ENCODE measurements around the gene RAB9A.
"Not testable (repeated sequence)": the region's sequence is repeated elsewhere in the genome, so short reads cannot be mapped to it uniquely, and the experiment has no call there.

RAB9A gene

GRCh38 chrX:13670197-13670596 lies 18.7 kb upstream of the RAB9A start:
- no peak for DNase-seq

- no peak for DNase-seq
These were observed 15.9 kb upstream of the RAB9A start for GRCh38 chrX:13673016-13673415.

GRCh38 chrX:13676885-13677284 lies 12.0 kb upstream of the RAB9A start:
- no peak for DNase-seq

- DNase-seq: not testable (repeated sequence)
These were observed 9.2 kb upstream of the RAB9A start for GRCh38 chrX:13679700-13680099.

- no peak for DNase-seq
These were observed 7.3 kb upstream of the RAB9A start for GRCh38 chrX:13681595-13681994.

DNA sequence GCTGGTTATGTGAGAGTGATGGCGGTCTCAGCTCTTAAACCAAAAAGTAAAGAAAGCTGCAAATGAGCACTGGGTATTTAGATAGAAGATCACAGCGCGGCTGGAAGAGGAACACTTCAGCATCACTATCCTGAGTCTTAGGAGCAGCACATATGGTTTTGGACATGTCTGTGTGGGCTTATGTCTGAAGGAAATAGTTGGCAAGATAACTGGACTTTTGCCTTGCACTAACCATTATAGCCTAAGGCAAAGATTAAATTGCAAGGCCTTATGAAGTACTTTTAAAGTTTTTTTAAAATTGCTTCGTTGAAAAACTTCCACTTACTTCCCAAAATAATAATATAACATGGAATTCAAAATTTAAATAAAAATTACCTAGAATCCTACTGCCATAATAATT lies 4.6 kb upstream of the RAB9A start:
- no peak for DNase-seq

DNA sequence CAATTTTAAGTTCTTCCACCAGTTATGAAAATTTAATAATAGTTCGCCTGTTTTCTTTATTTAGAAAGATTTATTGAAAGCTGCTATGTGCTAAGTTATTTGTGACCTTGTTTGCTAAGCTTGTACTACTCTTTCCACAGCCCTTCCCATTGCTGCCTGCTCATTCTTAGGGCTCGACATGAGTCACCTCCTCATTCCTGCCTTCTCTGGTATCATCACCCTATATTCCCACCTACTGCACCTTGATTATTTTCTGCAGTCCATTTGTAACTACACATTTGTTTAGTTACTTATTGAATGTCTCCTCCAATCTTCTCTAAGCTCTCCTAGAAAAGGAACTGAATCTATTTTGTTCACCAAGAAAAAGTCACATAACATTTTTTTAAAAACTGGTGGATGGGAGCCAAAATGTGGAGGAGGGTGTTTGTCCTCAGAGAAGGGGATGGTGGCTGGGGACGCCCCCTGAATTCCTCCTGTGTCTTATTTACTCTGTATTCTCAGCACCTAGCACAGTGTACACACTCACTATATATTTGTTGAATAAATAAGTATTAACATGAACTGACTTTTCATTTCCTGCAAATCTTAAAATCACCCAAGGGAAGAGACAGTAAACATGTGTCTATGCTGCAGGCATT lies 3.7 kb upstream of the RAB9A start:
- peak; percentile 55 for DNase-seq

DNA sequence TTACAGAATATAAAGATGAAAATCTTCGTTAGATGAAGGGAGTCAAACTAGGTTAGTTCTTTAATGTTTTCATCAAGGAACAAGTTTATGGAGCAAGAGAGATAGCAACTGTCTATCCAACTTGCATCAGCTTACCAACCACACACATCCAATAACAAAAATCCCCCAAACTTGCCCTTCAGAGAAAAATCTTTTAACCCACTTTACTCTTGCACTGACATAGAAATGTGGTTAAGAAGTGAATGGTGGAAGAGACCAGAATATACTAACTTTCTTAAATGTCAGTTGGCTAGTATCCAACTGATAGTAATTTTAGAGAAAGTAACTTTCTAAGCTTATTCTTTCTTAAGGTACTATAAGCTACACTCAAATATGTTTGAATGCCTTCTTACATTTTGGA lies 1.7 kb upstream of the RAB9A start:
- DNase-seq: no peak

DNA sequence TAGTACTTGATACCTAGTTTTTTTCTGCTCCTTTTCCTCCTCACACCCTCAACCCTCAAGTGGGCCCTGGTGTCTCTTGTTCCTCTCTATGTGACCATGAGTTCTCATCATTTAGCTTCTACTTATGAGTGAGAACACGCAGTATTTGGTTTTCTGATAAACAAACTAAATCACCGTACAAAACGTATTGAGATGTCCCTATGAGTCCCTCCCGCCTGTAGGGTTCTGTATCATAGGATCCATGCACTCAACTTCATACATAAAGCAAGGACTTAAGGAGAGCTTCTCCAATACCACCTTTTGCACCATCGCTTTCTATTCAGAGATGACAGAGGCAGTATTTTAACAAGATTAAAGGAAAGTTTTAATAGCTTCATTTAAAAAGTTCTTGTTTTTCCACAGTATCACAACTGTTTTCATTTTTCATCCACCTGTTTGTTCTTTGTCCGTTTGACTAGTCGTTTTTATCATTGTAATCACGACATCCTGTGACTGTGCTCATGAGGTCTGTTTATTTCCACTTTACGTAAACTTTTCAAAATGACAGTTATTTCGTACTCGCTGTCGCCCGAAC lies 457 bp upstream of the RAB9A start:
- no peak for DNase-seq

- DNase-seq: no peak
These were observed 848 bp downstream of the RAB9A start for GRCh38 chrX:13689741-13690211.

- DNase-seq: no peak
These were observed 1.9 kb downstream of the RAB9A start for GRCh38 chrX:13690836-13691235.

- peak; percentile 27 for DNase-seq
These were observed 3.0 kb downstream of the RAB9A start for GRCh38 chrX:13691841-13692371.

DNA sequence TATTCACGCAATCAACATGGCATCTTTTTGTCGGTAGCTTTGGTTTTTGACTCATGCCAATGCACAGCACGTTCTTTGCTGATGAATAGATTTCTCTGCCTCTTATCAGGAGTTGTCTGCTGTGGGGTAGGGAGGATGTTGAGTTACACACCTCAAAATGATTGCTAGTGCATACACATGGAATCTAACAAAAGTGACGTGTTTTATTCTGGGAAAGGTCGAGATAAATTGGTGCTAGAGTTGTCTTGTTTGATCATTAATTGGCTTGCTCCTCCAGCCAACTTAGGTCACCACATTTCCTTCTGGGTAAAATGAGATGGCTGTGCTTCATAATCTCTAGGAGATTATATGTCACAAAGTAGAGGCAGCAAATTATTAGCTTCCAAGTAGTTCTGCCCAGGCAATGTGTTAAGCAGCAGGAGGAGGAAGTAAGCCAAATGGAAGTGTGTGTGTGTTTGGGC lies 3.9 kb downstream of the RAB9A start:
- peak; percentile 86 for DNase-seq

DNA sequence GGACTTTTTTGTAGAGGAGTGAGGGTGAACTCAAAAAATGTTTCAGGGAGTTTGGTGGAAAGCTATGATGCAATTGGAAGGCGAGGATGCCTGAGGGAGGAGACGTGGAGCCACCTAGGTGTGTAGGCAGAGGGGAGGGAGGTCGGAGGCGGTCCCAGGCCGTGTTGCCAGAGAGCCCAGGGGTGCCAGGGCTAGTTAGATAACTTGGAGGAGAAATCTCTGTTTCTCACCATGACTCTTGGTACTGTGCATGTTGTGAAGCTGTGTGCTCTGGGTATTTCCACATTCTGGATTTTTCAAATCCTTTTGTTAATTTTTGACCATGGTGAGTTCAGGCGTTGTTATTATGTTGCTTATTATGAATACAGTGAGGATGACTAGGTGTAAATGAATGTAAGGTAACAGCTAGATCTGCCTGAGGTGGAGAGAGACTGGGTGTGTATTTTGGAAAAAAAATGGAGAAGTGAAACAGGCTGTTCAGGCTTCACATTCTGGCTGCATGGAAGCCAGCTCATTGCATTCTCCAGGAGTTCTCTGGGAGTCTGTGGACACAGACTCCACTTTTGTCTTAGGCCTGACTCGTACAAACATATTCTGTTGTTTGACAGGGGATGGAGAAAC lies 4.5 kb downstream of the RAB9A start:
- peak; percentile 79 for DNase-seq

DNA sequence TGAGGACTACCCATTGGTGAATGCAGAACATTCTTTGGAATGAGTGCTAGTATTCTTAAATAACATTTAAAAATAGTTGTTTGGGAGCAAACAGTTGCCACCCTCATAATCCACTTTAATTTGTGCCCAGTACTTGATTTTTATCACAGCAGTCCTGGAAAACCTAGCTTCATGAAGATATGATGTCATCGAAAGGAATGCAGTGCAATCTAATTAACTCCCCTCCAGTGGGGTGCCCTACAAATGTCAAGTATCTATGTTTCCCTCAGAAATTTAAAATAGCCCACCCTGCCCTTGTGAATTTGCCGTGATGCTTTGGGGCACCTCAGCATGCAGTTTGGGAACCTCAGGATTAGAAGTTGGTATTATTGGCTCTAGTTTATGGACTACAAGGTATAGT lies 5.4 kb downstream of the RAB9A start:
- DNase-seq: no peak

GRCh38 chrX:13694983-13695382 lies 6.1 kb downstream of the RAB9A start:
- DNase-seq: no peak

DNA sequence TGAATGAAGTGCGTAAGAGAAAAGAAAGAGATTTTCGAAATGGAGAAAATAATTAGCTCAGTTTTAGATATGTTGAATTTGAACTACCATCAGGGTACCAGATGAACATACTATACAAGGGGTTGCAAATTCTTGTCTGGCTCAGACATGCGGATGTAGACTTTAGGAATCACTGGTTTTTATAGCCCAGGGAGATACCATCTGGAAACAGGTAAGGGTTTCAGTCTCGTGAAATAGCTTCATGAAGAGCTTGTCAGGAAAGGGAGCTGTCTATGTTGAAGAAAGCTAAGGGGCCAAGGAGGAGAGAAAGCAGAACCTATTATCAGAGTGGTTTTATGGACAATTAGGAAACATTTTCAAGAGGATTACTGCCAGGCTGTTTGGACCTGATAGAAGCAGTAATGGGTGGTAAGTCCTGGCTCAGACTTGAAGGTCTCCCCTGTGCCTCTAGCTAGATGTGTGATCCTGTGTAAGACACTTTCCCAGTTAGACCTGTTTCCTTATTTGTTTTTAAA lies 6.7 kb downstream of the RAB9A start:
- DNase-seq: no peak

GRCh38 chrX:13697455-13697854 lies 8.5 kb downstream of the RAB9A start:
- no peak for DNase-seq

GRCh38 chrX:13697976-13698375 lies 9.0 kb downstream of the RAB9A start:
- no peak for DNase-seq

DNA sequence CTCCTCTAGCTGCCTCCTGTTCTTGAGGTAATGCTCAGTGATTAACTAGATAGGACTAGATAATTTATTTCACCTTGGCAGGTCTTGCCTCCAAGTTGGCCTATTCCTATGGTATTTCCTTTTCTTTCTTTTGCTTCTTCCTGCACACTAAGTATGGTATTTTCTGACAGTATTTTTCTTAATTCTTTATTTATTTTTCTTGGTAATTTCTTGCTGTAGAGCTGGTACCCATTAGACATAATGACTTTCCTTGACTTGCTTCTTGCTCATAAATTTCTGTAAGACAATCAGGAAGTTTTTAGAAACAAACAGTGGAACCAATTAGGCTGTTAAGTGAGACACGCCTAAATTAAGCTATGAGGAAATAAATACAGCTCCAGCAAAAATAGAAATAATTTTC lies 9.5 kb downstream of the RAB9A start:
- DNase-seq: no peak

- peak; percentile 54 for DNase-seq
These were observed 10.4 kb downstream of the RAB9A start for GRCh38 chrX:13699183-13699826.

DNA sequence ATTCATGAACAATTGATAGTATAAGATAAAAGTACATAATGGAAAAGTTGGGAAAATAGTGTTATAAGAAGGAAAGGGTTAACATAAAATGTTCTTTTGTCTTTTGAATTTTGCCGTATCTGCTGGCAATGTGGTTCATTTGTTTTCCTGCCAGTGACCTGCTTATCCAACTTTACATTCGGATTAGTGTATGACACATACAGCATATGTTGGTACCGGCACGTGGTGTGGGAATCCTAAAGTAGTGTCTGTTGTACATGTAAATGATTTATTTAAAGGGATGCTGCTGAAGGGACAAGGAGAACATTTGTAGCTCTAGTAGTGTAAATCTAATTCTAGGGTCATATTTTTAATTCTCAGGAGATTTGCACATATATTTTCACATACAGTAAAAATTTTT lies 11.5 kb downstream of the RAB9A start:
- DNase-seq: no peak

- DNase-seq: no peak
These were observed 13.3 kb downstream of the RAB9A start for GRCh38 chrX:13702111-13702789.

Measured in NCI-H226 (cell line).